Hepatocyte (in vitro differentiated cells): ENCODE results near the gene SERPINA6. TPM values are rescaled to one million over a fixed set of nuclear protein-coding genes. Genes with fewer than 3 reads are reported as not detected.

ENCODE experiments used
- DNase-seq: peaks from one replicate; pipeline ENCODE4 v3.0.0-alpha.2; 2016; ENCODE audit warnings: low spot score
- H2AFZ ChIP-seq: fragments of 200-600 bp; sonication (generic); 2 replicates; pipeline ENCODE4 v1.6.0; 2016; ENCODE audit warnings: antibody characterized with exemption, mild to moderate bottlenecking
- H3K27ac ChIP-seq: fragments of 200-600 bp; sonication (generic); 2 replicates; pipeline ENCODE4 v1.5.1; 2016; ENCODE audit warnings: mild to moderate bottlenecking
- H3K27me3 ChIP-seq: fragments of 200-600 bp; sonication (generic); 2 replicates; pipeline ENCODE4 v1.6.1; 2016
- H3K36me3 ChIP-seq: fragments of 200-600 bp; sonication (generic); replicated peaks from 2 replicates; pipeline ENCODE4 v1.5.1; 2016; ENCODE audit warnings: low read depth; ENCODE audit not compliant: insufficient read depth
- H3K4me1 ChIP-seq: fragments of 200-600 bp; sonication (generic); 2 replicates; pipeline ENCODE4 v1.5.1; 2016; ENCODE audit warnings: mild to moderate bottlenecking, moderate library complexity; ENCODE audit not compliant: insufficient read depth
- H3K4me2 ChIP-seq: fragments of 200-600 bp; sonication (generic); 2 replicates; pipeline ENCODE4 v1.6.0; 2016
- H3K4me3 ChIP-seq: fragments of 200-600 bp; sonication (generic); 2 replicates; pipeline ENCODE4 v1.5.1; 2016; ENCODE audit warnings: mild to moderate bottlenecking
- H3K79me2 ChIP-seq: fragments of 200-600 bp; sonication (generic); 2 replicates; pipeline ENCODE4 v1.6.0; 2017; ENCODE audit warnings: mild to moderate bottlenecking
- H3K9me2 ChIP-seq: fragments of 200-600 bp; sonication (generic); replicated peaks from 2 replicates; pipeline ENCODE4 v1.6.0; 2017; ENCODE audit warnings: mild to moderate bottlenecking; ENCODE audit not compliant: insufficient read depth
- H3K9me3 ChIP-seq: fragments of 200-600 bp; sonication (generic); 2 replicates; pipeline ENCODE4 v1.5.1; 2016; ENCODE audit warnings: low read depth, mild to moderate bottlenecking
- H4K20me1 ChIP-seq: fragments of 200-600 bp; sonication (generic); 2 replicates; pipeline ENCODE4 v1.6.0; 2016; ENCODE audit warnings: mild to moderate bottlenecking; ENCODE audit not compliant: insufficient read depth, poor library complexity, severe bottlenecking
- CTCF ChIP-seq: fragments of 200-600 bp; sonication (generic); IDR thresholded peaks from 2 replicates; pipeline ENCODE4 v1.5.1; 2016; ENCODE audit warnings: antibody characterized with exemption, mild to moderate bottlenecking; ENCODE audit not compliant: poor library complexity
- EZH2 ChIP-seq: fragments of 200-600 bp; sonication (generic); IDR thresholded peaks from 2 replicates; pipeline ENCODE4 v1.6.1; 2016; ENCODE audit warnings: antibody characterized with exemption, mild to moderate bottlenecking, borderline replicate concordance
- EZH2phosphoT487 ChIP-seq: fragments of 200-600 bp; sonication (generic); IDR thresholded peaks from one replicate; pipeline ENCODE4 v1.6.1; 2018; ENCODE audit warnings: antibody characterized with exemption, mild to moderate bottlenecking, low read depth, moderate library complexity; ENCODE audit not compliant: unreplicated experiment, severe bottlenecking
- WGBS: methylation state at CpG from one replicate; pipeline ENCODE4 v1.1.6; 2016; ENCODE audit warnings: low lambda C conversion rate; ENCODE audit errors: missing lambda C conversion rate; 5-methylcytosine and 5-hydroxymethylcytosine counted together
- polyA plus RNA-seq: library from polyadenylated mRNA; unstranded; fragments of >200 nt; fragmentation: Nextera tagmentation; extraction: Ambion mirVana; gene quantifications from 2 replicates; pipeline ENCODE4 v1.2.1, GENCODE V29; 2016
- total RNA-seq: library from RNA; depleted of rRNA; stranded (reverse); fragments of >200 nt; gene quantifications from 2 replicates; pipeline ENCODE4 v1.2.3, GENCODE V29; 2014

The SERPINA6 gene
- total and polyA plus RNA-seq, 2 experiments from 2014 or later = 132 to 135 TPM

- no peaks in the 10 kb centered on the region for H3K9me3 ChIP-seq
- H3K27me3 ChIP-seq = no peaks in the 10 kb centered on the region
- TF ChIP-seq EZH2phosphoT487 (no peak), CTCF (peak; percentile 36)
- H2AFZ ChIP-seq = no peak overlapping the region
- no peaks in the 10 kb centered on the region for H4K20me1 ChIP-seq
- no peaks in the 10 kb centered on the region for H3K4me1 ChIP-seq
- DNase-seq = peak; percentile 38
- WGBS = 47% methylated on average over 5 of the region's 5 CpGs
- H3K27ac ChIP-seq = no peak overlapping the region
- H3K9me2 ChIP-seq = no peaks in the 10 kb centered on the region
- H3K4me3 ChIP-seq = no peak overlapping the region
- no peaks in the 10 kb centered on the region for H3K79me2 ChIP-seq
- H3K4me2 ChIP-seq = no peak overlapping the region
- no peaks in the 10 kb centered on the region for H3K36me3 ChIP-seq
Measured at GRCh38 chr14:94307410-94307992, 15.6 kb downstream of the SERPINA6 start.

- Histone ChIP-seq H3K27ac (peak overlapping the region; percentile 12), H3K27me3 (no peaks in the 10 kb centered on the region), H3K4me2 (no peak overlapping the region), H3K36me3 (no peaks in the 10 kb centered on the region), H3K79me2 (no peaks in the 10 kb centered on the region), H3K4me3 (no peak overlapping the region), H2AFZ (no peak overlapping the region), H3K9me2 (no peaks in the 10 kb centered on the region), H4K20me1 (no peaks in the 10 kb centered on the region), H3K9me3 (no peaks in the 10 kb centered on the region), H3K4me1 (no peaks in the 10 kb centered on the region)
- DNase-seq = no peak
- WGBS = 79% methylated on average over 12 of the region's 12 CpGs
- no peak for TF ChIP-seq EZH2
- no peak for TF ChIP-seq EZH2phosphoT487
- TF ChIP-seq CTCF = no peak
Measured at GRCh38 chr14:94306047-94306978, 16.8 kb downstream of the SERPINA6 start.

GRCh38 chr14:94305620-94306019 lies 17.5 kb downstream of the SERPINA6 start:
- DNase-seq = no peak
- Histone ChIP-seq H3K4me1 (no peaks in the 10 kb centered on the region), H3K36me3 (no peaks in the 10 kb centered on the region), H3K27ac (no peak overlapping the region), H3K79me2 (no peaks in the 10 kb centered on the region), H3K9me3 (no peaks in the 10 kb centered on the region), H3K9me2 (no peaks in the 10 kb centered on the region), H4K20me1 (no peaks in the 10 kb centered on the region), H2AFZ (no peak overlapping the region), H3K4me2 (no peak overlapping the region), H3K27me3 (no peaks in the 10 kb centered on the region), H3K4me3 (no peak overlapping the region)
- 82% methylated on average over 2 of the region's 2 CpGs for WGBS
- TF ChIP-seq EZH2 (no peak), CTCF (no peak), EZH2phosphoT487 (no peak)
